ENCODE measurements around the gene TMEM132D. TPM values are rescaled to one million over a fixed set of nuclear protein-coding genes. Genes with fewer than 3 reads are reported as not detected.

TMEM132D gene
- total RNA-seq, 2 donors from 2014 or later = not detected

GRCh38 chr12:129854591-129854990 lies 49.2 kb downstream of the TMEM132D start:
- H3K4me3 ChIP-seq = no peak overlapping the region
- DNase-seq (ENCODE audit: low spot score) = no peak
- TF ChIP-seq CTCF (IDR thresholded peaks at IDR 0.05) = no peak
- no peaks in the 10 kb centered on the region for H3K36me3 ChIP-seq
- no peaks in the 10 kb centered on the region for H3K4me1 ChIP-seq
- no peak overlapping the region for H3K27ac ChIP-seq
- no peaks in the 10 kb centered on the region for H3K9me3 ChIP-seq
- no peaks in the 10 kb centered on the region for H3K27me3 ChIP-seq

- TF ChIP-seq CTCF (IDR thresholded peaks at IDR 0.05) = no peak
- DNase-seq (ENCODE audit: low spot score) = no peak
- Histone ChIP-seq H3K27me3 (no peaks in the 10 kb centered on the region), H3K27ac (no peak overlapping the region), H3K4me1 (no peaks in the 10 kb centered on the region), H3K9me3 (no peaks in the 10 kb centered on the region), H3K36me3 (no peaks in the 10 kb centered on the region), H3K4me3 (no peak overlapping the region)
Measured at GRCh38 chr12:129851296-129851695, 52.5 kb downstream of the TMEM132D start.

- no peaks in the 10 kb centered on the region for H3K4me1 ChIP-seq
- no peak for DNase-seq (ENCODE audit: low spot score)
- no peak overlapping the region for H3K4me3 ChIP-seq
- TF ChIP-seq CTCF (IDR thresholded peaks at IDR 0.05) = no peak
- H3K9me3 ChIP-seq = no peaks in the 10 kb centered on the region
- H3K27ac ChIP-seq = no peak overlapping the region
- no peaks in the 10 kb centered on the region for H3K27me3 ChIP-seq
- H3K36me3 ChIP-seq = no peaks in the 10 kb centered on the region
Measured at GRCh38 chr12:129848876-129849275, 54.9 kb downstream of the TMEM132D start.

GRCh38 chr12:129847063-129847462 lies 56.8 kb downstream of the TMEM132D start:
- Histone ChIP-seq H3K36me3 (no peaks in the 10 kb centered on the region), H3K27ac (no peak overlapping the region), H3K9me3 (no peaks in the 10 kb centered on the region), H3K27me3 (no peaks in the 10 kb centered on the region), H3K4me1 (no peaks in the 10 kb centered on the region), H3K4me3 (no peak overlapping the region)
- DNase-seq (ENCODE audit: low spot score) = no peak
- TF ChIP-seq CTCF (IDR thresholded peaks at IDR 0.05) = no peak

GRCh38 chr12:129844662-129845220 lies 59.1 kb downstream of the TMEM132D start:
- H3K4me1 ChIP-seq = no peaks in the 10 kb centered on the region
- TF ChIP-seq CTCF (IDR thresholded peaks at IDR 0.05) = no peak

GRCh38 chr12:129841251-129841650 lies 62.6 kb downstream of the TMEM132D start:
- no peaks in the 10 kb centered on the region for H3K9me3 ChIP-seq
- no peak overlapping the region for H3K27ac ChIP-seq
- no peak for TF ChIP-seq CTCF (IDR thresholded peaks at IDR 0.05)
- no peaks in the 10 kb centered on the region for H3K4me1 ChIP-seq
- H3K4me3 ChIP-seq = no peak overlapping the region
- DNase-seq (ENCODE audit: low spot score) = no peak
- no peaks in the 10 kb centered on the region for H3K27me3 ChIP-seq
- no peaks in the 10 kb centered on the region for H3K36me3 ChIP-seq

More at GRCh38 chr12:129844662-129845220, 59.1 kb downstream of the TMEM132D start:
- no peaks in the 10 kb centered on the region for H3K36me3 ChIP-seq
- H3K4me3 ChIP-seq = no peak overlapping the region
- no peaks in the 10 kb centered on the region for H3K9me3 ChIP-seq
- H3K27me3 ChIP-seq = no peaks in the 10 kb centered on the region
- DNase-seq (ENCODE audit: low spot score) = no peak
- H3K27ac ChIP-seq = no peak overlapping the region
